GM21737 (cell line): ENCODE results near the gene CEP162.
"Not testable (repeated sequence)": the region's sequence is repeated elsewhere in the genome, so short reads cannot be mapped to it uniquely, and the experiment has no call there.

Experiments
- ATAC-seq: cut with Tn5 transposase; IDR thresholded peaks from one replicate; pipeline ENCODE4 v1.9.1; 2021; ENCODE audit warnings: mild to moderate bottlenecking, moderate library complexity; ENCODE audit not compliant: unreplicated experiment

Gene CEP162, protein sequence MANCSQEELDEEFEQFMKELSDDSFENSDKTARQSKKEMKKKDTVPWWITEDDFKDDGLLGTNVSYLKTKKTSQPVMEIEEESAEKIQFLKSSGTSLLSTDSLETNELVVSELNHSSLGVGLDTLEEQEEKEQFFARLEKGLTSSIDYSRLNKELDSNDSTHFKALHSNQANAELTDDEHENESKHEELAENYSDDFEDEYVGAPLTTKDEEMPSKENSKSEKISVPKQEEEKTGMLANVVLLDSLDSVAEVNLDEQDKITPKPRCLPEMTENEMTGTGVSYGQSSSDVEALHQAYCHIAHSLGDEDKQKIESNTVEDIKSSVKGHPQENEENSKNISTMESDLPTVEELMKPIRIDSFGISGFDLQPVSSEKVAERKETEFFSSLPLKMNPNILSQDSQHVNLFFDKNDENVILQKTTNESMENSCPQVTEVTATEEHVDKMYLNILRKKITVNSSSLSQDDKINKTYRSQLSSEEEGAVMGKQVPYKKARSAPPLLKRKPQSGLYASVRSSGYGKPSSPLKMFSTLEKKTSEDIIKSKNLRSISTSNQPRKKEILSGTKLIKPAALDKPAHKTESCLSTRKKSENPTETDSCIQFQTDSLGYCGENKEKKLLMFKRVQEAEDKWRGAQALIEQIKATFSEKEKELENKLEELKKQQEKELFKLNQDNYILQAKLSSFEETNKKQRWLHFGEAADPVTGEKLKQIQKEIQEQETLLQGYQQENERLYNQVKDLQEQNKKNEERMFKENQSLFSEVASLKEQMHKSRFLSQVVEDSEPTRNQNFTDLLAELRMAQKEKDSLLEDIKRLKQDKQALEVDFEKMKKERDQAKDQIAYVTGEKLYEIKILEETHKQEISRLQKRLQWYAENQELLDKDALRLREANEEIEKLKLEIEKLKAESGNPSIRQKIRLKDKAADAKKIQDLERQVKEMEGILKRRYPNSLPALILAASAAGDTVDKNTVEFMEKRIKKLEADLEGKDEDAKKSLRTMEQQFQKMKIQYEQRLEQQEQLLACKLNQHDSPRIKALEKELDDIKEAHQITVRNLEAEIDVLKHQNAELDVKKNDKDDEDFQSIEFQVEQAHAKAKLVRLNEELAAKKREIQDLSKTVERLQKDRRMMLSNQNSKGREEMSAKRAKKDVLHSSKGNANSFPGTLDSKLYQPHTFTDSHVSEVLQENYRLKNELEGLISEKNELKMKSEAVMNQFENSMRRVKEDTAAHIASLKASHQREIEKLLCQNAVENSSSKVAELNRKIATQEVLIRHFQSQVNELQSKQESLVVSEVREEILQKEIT (N-terminal part only)

GRCh38 chr6:84227434-84228197 lies at the start of gene CEP162:
TSS of gene CEP162 (minus strand) at chr6:84227643. CDS start at chr6:84226393, 1,250 bp downstream.
- peak; percentile 98 for ATAC-seq

DNA sequence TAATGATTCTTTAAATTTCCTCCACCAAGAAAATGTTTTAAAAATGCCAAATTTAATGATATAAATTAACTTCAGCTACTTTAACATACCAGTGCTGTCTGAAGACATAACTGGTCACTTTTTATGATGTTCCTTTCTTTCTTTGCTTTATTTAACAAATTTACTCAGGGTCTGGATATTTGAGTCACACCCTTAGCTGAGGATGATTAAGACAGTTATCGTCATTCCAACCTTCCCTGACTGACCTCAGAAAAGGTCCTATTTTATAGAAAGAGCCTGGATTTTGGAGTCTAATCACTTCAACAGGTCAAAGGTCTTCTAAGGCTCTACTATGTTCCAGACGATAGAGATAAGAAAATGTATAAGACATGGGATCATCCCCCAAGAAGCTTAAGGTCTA lies 47.4 kb upstream of the CEP162 start:
- no peak for ATAC-seq

- no peak for ATAC-seq
Measured at GRCh38 chr6:84273048-84273809, 45.8 kb upstream of the CEP162 start.

GRCh38 chr6:84272298-84272697 lies 44.9 kb upstream of the CEP162 start:
- no peak for ATAC-seq

GRCh38 chr6:84271061-84271716 lies 43.7 kb upstream of the CEP162 start:
- ATAC-seq = no peak

DNA sequence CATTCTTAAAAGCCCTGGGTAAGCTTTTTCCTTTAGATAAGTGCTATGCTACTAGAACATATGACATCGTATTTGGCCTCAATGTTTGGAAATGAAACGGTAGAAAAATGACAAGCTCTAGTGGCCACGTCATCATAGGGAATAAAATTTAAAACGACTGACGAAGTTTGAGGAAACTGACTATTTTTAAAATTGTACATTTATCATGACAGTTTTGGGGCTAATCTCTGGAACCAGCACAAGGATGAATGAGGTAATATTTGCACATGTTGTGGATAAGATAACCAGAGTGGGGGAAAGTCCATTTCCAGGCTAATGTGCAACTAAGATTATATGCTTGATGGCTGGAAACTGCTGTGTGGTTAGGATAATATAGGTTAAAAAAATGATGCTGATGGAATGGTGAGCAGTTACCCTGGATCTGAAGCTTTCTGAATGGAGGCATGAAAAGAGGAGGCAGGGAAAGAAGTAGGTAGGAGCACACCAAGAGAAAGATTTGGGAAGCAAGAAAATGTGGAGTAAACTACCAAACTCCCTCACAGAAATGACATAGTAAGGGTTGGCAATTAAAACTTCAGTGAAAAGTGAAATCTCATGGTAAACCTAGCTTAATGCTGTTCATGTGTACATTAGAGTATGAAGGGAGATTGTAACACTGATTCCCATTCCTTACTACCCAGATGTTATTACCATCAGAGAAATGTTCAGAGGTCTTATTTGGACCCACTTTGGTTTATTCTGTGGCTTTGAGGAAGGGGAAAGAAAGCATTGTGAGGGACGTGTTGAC lies 42.7 kb upstream of the CEP162 start:
- ATAC-seq = no peak

- no peak for ATAC-seq
Measured at GRCh38 chr6:84268781-84269180, 41.3 kb upstream of the CEP162 start.

DNA sequence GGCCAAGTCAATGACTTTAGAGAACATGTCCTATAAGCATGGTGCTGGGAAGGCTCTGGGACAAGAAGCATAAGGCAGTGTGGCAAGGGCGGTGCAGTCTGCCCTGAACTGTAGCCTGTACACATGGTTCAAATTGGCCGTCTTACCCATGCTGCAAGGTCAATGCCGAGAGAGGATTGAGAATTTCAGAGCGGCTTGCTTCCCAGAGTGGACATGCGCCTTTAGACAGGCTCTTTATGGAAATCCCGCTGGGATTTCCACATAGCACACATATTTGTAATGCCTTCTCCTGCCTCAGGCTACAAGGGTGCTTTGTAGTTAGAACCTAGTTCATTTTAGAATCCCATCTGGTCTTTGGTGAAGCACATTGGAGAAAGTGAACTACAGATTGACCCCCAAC lies 36.1 kb upstream of the CEP162 start:
- no peak for ATAC-seq

DNA sequence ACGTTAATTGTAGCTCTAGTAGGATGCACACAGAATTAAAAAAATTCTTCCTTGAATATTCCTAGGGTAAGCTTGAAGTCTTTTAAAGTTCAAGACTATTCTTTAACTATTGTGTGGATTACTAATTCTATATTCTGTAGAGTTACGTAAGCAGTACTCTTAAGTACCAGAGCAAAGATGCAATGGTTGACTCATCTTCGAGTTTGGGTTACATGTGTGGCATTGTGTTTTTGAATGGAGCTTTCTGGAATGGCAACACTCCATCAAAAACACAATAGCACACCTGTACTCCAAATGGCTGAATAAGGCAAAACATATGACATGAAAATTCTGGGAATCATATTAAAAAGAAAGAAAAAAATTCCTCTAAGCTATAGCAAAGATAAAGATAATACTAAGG lies 33.5 kb upstream of the CEP162 start:
- no peak for ATAC-seq

DNA sequence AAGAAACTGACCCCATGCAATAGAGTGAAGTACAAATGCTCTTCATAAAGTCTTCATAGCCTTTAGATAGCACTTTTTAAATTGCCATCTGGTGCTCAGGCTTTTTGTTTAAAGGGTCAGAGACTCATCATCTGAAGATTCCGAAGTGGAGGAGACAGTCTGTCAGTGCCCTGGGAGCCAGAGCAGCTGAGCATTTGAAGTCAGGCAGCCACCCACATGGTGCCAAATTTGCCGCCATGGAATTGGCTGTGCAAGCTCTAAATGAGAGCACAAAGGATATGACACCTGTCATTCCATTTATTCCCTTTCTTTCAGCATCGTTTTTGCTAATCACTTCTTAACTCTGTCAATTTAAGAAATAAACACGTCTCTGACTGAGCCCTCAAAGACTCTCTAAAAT lies 32.8 kb upstream of the CEP162 start:
- no peak for ATAC-seq

DNA sequence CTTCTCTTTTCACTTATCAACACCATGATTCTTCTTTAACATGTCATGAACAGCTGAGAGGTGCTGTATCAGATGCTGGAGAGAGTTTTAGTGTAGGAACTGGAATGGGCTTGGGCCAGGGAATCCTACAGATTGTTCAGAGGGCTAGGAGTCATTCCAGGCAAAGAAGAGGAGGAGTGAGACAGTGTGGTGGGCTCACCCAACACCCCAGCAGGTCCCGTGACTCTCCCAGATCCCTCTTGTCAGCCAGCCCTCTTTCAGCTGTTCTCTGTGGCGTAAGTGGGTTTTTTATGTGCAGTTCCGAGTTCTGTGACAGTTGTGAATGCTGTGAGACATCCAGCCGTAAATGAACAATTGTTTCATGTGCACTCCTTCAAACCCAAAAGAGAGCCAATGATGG lies 31.4 kb upstream of the CEP162 start:
- ATAC-seq = no peak

DNA sequence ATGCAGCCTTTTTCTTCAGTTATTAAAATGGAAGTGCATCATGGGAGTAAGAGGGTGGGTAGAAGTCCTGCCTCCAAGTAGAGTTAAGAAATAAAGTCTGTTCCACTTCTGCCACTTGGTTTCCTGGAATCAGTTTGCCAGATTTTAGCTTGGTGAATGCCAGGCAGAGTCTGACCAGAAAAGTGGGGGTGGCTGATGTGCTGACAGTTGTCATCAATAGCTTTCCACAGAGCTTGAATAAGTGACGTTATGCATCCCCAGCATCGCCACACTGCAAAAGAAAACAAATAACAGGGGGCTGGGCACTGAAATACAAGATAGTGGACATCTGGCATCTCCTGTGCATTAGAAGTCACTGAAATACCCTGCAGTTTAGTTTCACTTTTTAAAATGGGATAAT lies 30.8 kb upstream of the CEP162 start:
- no peak for ATAC-seq

DNA sequence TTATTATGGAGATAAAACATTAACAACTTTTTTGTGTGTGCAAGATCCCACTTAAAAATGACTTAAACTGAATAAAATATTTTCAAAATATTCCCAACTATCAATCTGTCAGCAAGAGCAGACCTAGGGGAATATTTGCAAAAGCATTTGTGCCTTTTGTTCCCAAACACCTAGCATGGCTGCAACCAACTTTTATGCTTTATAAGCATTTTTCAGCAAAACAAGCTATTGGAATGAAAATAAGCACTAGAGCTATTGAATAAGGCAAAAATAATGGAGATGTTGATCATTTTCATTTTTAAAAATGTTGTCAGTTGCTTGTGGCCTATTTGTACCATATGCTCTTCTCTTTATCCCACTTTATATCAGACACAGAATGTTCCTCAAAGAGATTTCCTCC lies 28.2 kb upstream of the CEP162 start:
- ATAC-seq = no peak

DNA sequence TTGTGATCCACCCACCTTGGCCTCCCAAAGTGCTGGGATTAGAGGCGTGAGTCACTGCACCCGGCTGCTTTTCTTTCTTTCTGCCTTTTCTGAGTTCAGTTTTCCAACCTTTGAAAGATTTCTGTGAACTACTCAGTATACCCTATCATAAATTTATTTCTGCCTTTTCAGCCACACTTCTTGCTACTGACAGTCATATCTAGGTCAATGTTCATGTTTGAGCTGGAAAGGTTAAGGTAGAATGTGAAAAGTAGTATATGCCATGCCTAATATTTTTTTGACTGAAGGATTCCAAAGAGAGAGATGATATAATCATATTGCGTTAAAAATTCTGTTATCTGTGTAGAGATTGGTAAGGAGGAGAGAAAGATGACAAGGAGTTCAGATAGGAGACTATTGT lies 25.9 kb upstream of the CEP162 start:
- no peak for ATAC-seq

DNA sequence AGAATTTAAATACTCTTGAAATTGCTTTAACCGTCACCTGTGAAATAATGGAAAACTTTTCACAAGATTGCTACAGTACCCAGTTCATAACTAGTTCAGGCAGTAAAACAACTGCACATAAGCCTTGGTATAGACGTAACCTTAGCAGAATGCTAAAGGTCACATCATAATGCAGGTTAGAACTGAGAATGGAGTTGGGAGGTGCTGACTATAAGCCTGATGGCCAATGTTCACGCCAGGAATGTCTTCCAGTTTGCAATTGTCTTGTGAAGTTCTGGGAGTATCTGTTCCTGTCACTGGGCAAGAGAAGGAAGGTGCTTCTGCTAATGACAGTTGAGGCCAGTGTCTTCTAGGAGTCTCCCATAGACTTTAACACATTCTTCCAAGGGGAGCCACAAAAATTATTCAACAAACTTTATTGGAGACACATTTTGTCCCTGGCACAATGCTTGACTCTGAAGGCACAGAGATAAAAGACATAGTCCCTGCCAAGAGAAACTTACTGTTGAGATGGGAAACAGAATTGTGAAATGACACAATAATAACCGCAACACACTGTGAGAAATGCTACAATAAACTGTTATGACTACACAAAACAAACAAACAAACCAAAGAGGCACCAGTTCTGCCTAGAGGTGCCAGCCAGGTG lies 24.6 kb upstream of the CEP162 start:
- no peak for ATAC-seq

DNA sequence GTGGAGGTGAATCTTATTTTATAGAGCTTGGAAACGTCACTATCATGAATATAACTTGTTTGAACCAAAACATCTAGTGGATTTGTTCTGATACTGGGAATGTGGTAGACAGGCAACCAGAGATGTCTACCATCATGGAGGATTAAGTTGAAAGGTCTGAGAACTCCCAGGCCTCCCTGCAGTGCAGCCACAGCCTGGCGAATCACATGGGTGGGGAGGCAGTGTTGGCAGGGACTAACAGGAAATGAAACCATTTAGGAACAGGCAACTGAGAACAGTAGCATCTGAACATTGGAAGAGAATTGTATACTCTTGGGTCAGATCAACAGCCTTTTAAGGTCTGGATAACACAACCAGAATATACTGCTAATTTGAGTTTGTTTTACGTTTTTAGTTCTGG lies 22.3 kb upstream of the CEP162 start:
- ATAC-seq = no peak

- not testable (repeated sequence) for ATAC-seq
Measured at GRCh38 chr6:84244416-84245081, 17.1 kb upstream of the CEP162 start.
